Ishikawa (cell line): ENCODE data around the gene MOB3A.

Source experiments
- CEBPB ChIP-seq: IDR thresholded peaks from 2 replicates; pipeline ENCODE4 v1.6.1; 2012
- CREB1 ChIP-seq: IDR thresholded peaks from 2 replicates; pipeline ENCODE4 v1.6.1; 2012; ENCODE audit warnings: low read depth
- EGR1 ChIP-seq: IDR thresholded peaks from 2 replicates; pipeline ENCODE4 v1.6.1; 2012
- EP300 ChIP-seq: IDR thresholded peaks from 2 replicates; pipeline ENCODE4 v1.6.1; 2012; ENCODE audit warnings: borderline replicate concordance
- FOXM1 ChIP-seq: IDR thresholded peaks from 2 replicates; pipeline ENCODE4 v1.6.1; 2012; ENCODE audit warnings: low read depth, borderline replicate concordance
- NFIC ChIP-seq: IDR thresholded peaks from 2 replicates; pipeline ENCODE4 v1.6.1; 2012
- RAD21 ChIP-seq: IDR thresholded peaks from 2 replicates; pipeline ENCODE4 v1.6.1; 2012; ENCODE audit warnings: low read depth
- TAF1 ChIP-seq: IDR thresholded peaks from 2 replicates; pipeline ENCODE4 v1.6.1; 2012; ENCODE audit warnings: low read depth, mild to moderate bottlenecking
- TCF12 ChIP-seq: IDR thresholded peaks from 2 replicates; pipeline ENCODE4 v1.6.1; 2012; ENCODE audit warnings: low read depth
- TEAD4 ChIP-seq: IDR thresholded peaks from 2 replicates; pipeline ENCODE4 v1.6.1; 2012
- YY1 ChIP-seq: IDR thresholded peaks from 2 replicates; pipeline ENCODE4 v1.6.1; 2012; ENCODE audit warnings: low read depth
- ZBTB7A ChIP-seq: IDR thresholded peaks from 2 replicates; pipeline ENCODE4 v1.6.1; 2012; ENCODE audit warnings: low read depth
- TF ChIP-seq, protein P1 (sequence below): IDR thresholded peaks from 2 replicates; pipeline ENCODE4 v1.6.1; 2012
- TF ChIP-seq, protein P2 (sequence below): IDR thresholded peaks from 2 replicates; pipeline ENCODE4 v1.6.1; 2012; ENCODE audit warnings: low read depth, mild to moderate bottlenecking
- TF ChIP-seq, protein P3 (sequence below): IDR thresholded peaks from 2 replicates; pipeline ENCODE4 v1.6.1; 2012

MOB3A gene

DNA sequence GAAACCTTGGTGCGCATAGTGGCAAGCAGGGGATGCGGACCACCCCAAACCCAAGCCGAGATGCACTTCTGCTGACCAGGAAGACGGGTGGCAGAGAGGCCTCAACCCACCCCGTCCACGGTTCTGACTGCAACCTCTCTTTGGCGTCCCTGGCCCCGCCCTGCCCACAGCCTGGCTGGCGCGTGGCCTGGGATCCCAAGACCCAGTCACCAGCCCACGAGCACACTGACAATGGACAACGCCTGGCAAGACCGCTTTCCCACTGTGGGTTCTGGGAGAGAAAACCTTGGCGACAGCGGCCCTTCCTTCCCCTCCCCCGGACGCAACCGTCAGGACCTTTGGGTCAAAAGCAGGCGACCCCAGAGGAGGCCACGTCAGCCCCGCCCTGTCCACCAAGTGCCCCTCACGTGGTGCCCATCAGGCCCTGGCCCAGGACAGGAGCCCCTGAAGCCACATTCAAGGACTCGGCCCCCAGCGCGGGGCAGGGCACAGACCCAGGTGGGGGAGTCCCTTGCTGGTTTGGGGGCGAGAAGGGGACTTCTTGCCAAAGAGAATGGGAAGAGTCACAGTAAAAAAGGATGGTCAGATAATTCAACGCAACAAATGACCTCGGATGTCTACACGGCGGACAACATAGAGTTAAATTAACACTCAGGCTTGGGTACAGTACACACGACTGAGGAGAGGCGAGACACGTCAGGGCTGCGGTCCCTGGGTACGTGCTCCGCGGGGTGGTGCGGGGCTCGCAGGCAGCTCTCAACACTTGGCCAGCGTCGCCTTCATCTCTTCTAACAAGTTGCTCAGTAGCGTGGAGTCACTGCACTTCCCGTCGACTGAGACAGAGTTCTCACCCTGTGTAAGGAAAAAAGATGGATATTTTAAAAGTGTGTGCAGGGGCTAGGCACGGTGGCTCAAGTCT, 5.5 kb upstream of the MOB3A start:
- TF ChIP-seq EGR1 (no peak), RAD21 (no peak), EP300 (no peak), YY1 (no peak), CEBPB (no peak), TCF12 (no peak), CREB1 (no peak), NFIC (no peak), FOXM1 (no peak), TEAD4 (no peak), ZBTB7A (no peak), TAF1 (no peak)
- TF ChIP-seq, protein P1, sequence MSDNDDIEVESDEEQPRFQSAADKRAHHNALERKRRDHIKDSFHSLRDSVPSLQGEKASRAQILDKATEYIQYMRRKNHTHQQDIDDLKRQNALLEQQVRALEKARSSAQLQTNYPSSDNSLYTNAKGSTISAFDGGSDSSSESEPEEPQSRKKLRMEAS: no peak
- TF ChIP-seq, protein P2, sequence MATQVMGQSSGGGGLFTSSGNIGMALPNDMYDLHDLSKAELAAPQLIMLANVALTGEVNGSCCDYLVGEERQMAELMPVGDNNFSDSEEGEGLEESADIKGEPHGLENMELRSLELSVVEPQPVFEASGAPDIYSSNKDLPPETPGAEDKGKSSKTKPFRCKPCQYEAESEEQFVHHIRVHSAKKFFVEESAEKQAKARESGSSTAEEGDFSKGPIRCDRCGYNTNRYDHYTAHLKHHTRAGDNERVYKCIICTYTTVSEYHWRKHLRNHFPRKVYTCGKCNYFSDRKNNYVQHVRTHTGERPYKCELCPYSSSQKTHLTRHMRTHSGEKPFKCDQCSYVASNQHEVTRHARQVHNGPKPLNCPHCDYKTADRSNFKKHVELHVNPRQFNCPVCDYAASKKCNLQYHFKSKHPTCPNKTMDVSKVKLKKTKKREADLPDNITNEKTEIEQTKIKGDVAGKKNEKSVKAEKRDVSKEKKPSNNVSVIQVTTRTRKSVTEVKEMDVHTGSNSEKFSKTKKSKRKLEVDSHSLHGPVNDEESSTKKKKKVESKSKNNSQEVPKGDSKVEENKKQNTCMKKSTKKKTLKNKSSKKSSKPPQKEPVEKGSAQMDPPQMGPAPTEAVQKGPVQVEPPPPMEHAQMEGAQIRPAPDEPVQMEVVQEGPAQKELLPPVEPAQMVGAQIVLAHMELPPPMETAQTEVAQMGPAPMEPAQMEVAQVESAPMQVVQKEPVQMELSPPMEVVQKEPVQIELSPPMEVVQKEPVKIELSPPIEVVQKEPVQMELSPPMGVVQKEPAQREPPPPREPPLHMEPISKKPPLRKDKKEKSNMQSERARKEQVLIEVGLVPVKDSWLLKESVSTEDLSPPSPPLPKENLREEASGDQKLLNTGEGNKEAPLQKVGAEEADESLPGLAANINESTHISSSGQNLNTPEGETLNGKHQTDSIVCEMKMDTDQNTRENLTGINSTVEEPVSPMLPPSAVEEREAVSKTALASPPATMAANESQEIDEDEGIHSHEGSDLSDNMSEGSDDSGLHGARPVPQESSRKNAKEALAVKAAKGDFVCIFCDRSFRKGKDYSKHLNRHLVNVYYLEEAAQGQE: no peak
- TF ChIP-seq, protein P3, sequence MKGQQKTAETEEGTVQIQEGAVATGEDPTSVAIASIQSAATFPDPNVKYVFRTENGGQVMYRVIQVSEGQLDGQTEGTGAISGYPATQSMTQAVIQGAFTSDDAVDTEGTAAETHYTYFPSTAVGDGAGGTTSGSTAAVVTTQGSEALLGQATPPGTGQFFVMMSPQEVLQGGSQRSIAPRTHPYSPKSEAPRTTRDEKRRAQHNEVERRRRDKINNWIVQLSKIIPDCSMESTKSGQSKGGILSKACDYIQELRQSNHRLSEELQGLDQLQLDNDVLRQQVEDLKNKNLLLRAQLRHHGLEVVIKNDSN: no peak

DNA sequence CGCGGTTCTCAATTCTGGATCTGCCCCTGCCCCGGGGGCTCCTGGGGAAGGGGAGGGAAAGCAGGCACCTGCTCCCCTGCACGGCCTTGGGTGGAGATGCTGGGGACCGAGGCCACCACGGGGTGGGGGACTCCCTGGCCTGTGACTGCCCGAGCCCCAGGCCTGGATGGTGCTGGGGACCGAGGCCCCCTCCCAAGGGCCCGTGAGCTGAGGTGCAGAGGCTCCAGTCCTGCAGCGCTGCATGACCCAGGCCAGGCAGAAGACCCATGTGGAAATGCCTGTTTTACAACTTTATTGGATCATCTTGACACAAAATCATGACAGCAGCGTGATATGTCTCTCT, 4.6 kb upstream of the MOB3A start:
- TF ChIP-seq CREB1 (no peak), FOXM1 (no peak), NFIC (no peak), TEAD4 (no peak), EGR1 (no peak), ZBTB7A (no peak), TAF1 (no peak), CEBPB (no peak), TCF12 (no peak), RAD21 (no peak), YY1 (no peak)
- TF ChIP-seq, protein P2: no peak
- TF ChIP-seq, protein P3: no peak
- TF ChIP-seq, protein P1: no peak

DNA sequence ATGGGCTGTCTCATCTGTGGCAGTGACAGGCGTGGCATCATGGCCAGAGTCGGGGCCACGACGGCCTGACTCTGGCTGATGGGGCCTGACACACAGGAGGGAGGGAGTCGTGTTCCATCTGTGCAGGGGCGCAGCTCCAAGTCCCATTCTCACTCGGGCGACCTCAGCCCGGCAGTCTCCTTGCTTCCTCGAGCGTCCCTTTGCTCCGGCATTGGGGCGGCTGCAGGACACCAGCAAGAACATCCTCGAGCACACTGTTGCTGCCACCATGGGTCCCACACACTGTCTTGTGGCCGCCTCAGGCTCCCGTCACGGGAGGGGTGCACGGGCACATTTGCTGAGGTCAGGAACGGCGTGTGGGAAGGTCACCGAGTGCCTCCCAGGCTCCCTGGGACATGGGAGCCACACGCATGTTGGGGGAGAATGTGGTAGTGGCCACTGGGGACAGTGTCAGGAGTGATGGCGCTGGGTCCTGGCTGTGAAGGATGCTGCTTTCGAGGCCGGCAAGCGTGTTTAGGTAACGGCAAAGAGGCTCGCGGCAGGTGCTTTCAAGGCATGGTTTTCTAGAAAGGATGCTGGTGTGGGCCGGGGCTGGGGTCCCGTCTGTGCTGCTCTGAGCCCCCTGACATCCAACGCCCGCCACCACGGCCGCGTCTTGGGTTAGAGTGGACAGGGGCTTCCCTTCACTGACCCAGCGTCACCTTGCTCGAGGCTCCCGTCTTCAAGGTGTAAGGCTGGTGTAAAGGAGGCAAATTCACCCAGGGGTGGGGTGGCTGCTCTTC, 4.0 kb upstream of the MOB3A start:
- TF ChIP-seq EP300: no peak
- no peak for TF ChIP-seq CREB1
- no peak for TF ChIP-seq RAD21
- TF ChIP-seq TAF1: no peak
- no peak for TF ChIP-seq TEAD4
- TF ChIP-seq CEBPB: no peak
- no peak for TF ChIP-seq EGR1
- TF ChIP-seq, protein P1: no peak
- TF ChIP-seq NFIC: no peak
- TF ChIP-seq, protein P3: no peak
- TF ChIP-seq FOXM1: no peak

DNA sequence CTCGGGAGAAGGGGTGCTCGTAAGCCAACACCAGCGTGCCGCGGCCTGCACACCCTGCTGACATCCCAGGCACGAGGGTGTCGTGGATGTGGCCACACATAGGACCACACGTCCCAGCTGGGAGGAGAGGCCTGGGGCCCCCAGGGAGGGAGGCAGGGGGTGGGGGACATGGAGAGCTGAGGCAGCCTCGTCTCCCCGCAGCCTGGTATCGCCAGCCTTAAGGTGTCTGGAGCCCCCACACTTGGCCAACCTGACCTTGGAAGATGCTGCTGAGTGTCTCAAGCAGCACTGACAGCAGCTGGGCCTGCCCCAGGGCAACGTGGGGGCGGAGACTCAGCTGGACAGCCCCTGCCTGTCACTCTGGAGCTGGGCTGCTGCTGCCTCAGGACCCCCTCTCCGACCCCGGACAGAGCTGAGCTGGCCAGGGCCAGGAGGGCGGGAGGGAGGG, 3.0 kb upstream of the MOB3A start:
- no peak for TF ChIP-seq ZBTB7A
- TF ChIP-seq, protein P2: no peak
- no peak for TF ChIP-seq FOXM1
- TF ChIP-seq TEAD4: no peak
- no peak for TF ChIP-seq RAD21
- TF ChIP-seq, protein P3: no peak
- TF ChIP-seq TAF1: no peak
- no peak for TF ChIP-seq EGR1
- no peak for TF ChIP-seq CREB1
- no peak for TF ChIP-seq EP300
- TF ChIP-seq NFIC: no peak
- TF ChIP-seq YY1: no peak
